Astrocyte (in vitro differentiated cells and primary cell): ENCODE results near the gene DCST2. TPM values are rescaled to one million over a fixed set of nuclear protein-coding genes. Genes with fewer than 3 reads are reported as not detected.
A peak's percentile ranks its signal among the peaks of the same experiment; 100 is the strongest.

ENCODE experiments used
- DNase-seq: peaks from one replicate; pipeline ENCODE4 v3.0.0-alpha.2; 2010; ENCODE audit warnings: low read depth
- FAIRE-seq: peaks from 2 replicates; lab custom pipeline; 2011; peaks lifted over from hg19 to GRCh38; lab: Jason Lieb, UNC
- H2AFZ ChIP-seq: 2 replicates; pipeline ENCODE4 v1.6.0; 2012; ENCODE audit warnings: low read depth, low read length, inconsistent platforms
- H3K27ac ChIP-seq: 2 replicates; pipeline ENCODE4 v1.5.1; 2011; ENCODE audit warnings: low read depth, low read length, inconsistent platforms
- H3K27me3 ChIP-seq: 2 replicates; pipeline ENCODE4 v1.6.0; 2011; ENCODE audit warnings: low read length, inconsistent platforms; ENCODE audit not compliant: insufficient read depth
- H3K36me3 ChIP-seq: 2 replicates; pipeline ENCODE4 v1.5.1; 2011; ENCODE audit warnings: low read length, inconsistent platforms; ENCODE audit not compliant: insufficient read depth
- H3K4me1 ChIP-seq: 2 replicates; pipeline ENCODE4 v1.5.1; 2011; ENCODE audit warnings: low read length, inconsistent platforms; ENCODE audit not compliant: insufficient read depth
- H3K4me2 ChIP-seq: 2 replicates; pipeline ENCODE4 v1.6.0; 2012; ENCODE audit warnings: low read length, inconsistent platforms
- H3K4me3 ChIP-seq: 2 replicates; pipeline ENCODE4 v1.5.1; 2011; ENCODE audit warnings: low read depth, mild to moderate bottlenecking, low read length, inconsistent platforms; ENCODE audit not compliant: insufficient read depth
- H3K79me2 ChIP-seq: 2 replicates; pipeline ENCODE4 v1.6.0; 2012; ENCODE audit warnings: mild to moderate bottlenecking, low read length, inconsistent platforms; ENCODE audit not compliant: insufficient read depth
- H3K9ac ChIP-seq: 2 replicates; pipeline ENCODE4 v1.6.0; 2012; ENCODE audit warnings: mild to moderate bottlenecking, low read length, inconsistent platforms
- H3K9me3 ChIP-seq: 2 replicates; pipeline ENCODE4 v1.5.1; 2012; ENCODE audit warnings: low read depth, mild to moderate bottlenecking, low read length, inconsistent platforms; ENCODE audit not compliant: insufficient read depth
- H4K20me1 ChIP-seq: 2 replicates; pipeline ENCODE4 v1.6.0; 2012; ENCODE audit warnings: low read length, inconsistent platforms; ENCODE audit not compliant: insufficient read depth
- H3K27ac Mint-ChIP-seq: one replicate; pipeline ENCODE4 v1.8.0; 2021; ENCODE audit warnings: mild to moderate bottlenecking, mixed read lengths; ENCODE audit not compliant: unreplicated experiment
- H3K27me3 Mint-ChIP-seq: one replicate; pipeline ENCODE4 v1.8.0; 2021; ENCODE audit warnings: low read depth, mixed read lengths; ENCODE audit not compliant: unreplicated experiment
- H3K36me3 Mint-ChIP-seq: one replicate; pipeline ENCODE4 v1.8.0; 2021; ENCODE audit warnings: low read depth, mixed read lengths; ENCODE audit not compliant: unreplicated experiment
- H3K4me1 Mint-ChIP-seq: one replicate; pipeline ENCODE4 v1.8.0; 2021; ENCODE audit warnings: low read depth, mixed read lengths; ENCODE audit not compliant: unreplicated experiment
- H3K4me3 Mint-ChIP-seq: one replicate; pipeline ENCODE4 v1.8.0; 2021; ENCODE audit warnings: mild to moderate bottlenecking, moderate library complexity, mixed read lengths; ENCODE audit not compliant: unreplicated experiment
- H3K9me3 Mint-ChIP-seq: one replicate; pipeline ENCODE4 v1.8.0; 2021; ENCODE audit warnings: mild to moderate bottlenecking, mixed read lengths; ENCODE audit not compliant: unreplicated experiment
- CTCF ChIP-seq: IDR thresholded peaks from 2 replicates; pipeline ENCODE4 v1.5.1; 2011; ENCODE audit warnings: low read depth, mild to moderate bottlenecking, inconsistent platforms, low read length, moderate library complexity; ENCODE audit not compliant: insufficient read depth
- EZH2 ChIP-seq: IDR thresholded peaks from 2 replicates; pipeline ENCODE4 v1.6.1; 2012; ENCODE audit warnings: mild to moderate bottlenecking, low read length, inconsistent platforms; ENCODE audit not compliant: insufficient read depth
- total RNA-seq: library from RNA; stranded (reverse); gene quantifications from 2 replicates; pipeline ENCODE4 v1.2.1, GENCODE V29; 2021

Gene DCST2
- total RNA-seq, 1 donor from 2014 or later, result 0.34 TPM

GRCh38 chr1:155071701-155072100 lies 38.1 kb upstream of the DCST2 start:
- H3K4me2 ChIP-seq, result peak overlapping the region; percentile 85
- Mint-ChIP-seq H3K4me3 (peak overlapping the region; percentile 84), H3K9me3 (no peaks in the 10 kb centered on the region), H3K36me3 (peaks cover 6% of the 10 kb centered on the region), H3K27ac (peak overlapping the region; percentile 48), H3K27me3 (peaks cover 30% of the 10 kb centered on the region), H3K4me1 (peaks cover 10% of the 10 kb centered on the region)
- H3K36me3 ChIP-seq, result peaks cover 4% of the 10 kb centered on the region
- no peak overlapping the region for H3K4me3 ChIP-seq
- H3K79me2 ChIP-seq, result no peaks in the 10 kb centered on the region
- peaks cover 20% of the 10 kb centered on the region for H3K27me3 ChIP-seq
- FAIRE-seq (no peak), DNase-seq (no peak)
- peak overlapping the region; percentile 16 for H3K9ac ChIP-seq
- no peak overlapping the region for H2AFZ ChIP-seq
- no peaks in the 10 kb centered on the region for H3K9me3 ChIP-seq
- peaks cover 7% of the 10 kb centered on the region for H3K4me1 ChIP-seq
- TF ChIP-seq CTCF (no peak), EZH2 (no peak)
- no peak overlapping the region for H3K27ac ChIP-seq
- H4K20me1 ChIP-seq, result peaks cover 18% of the 10 kb centered on the region

GRCh38 chr1:155070721-155071569 lies 37.4 kb upstream of the DCST2 start:
- H3K36me3 ChIP-seq, result peaks cover 4% of the 10 kb centered on the region
- H3K36me3 Mint-ChIP-seq, result peaks cover 7% of the 10 kb centered on the region
- peaks cover 5% of the 10 kb centered on the region for H3K79me2 ChIP-seq
- H3K4me1 Mint-ChIP-seq, result peaks cover 10% of the 10 kb centered on the region
- H3K4me3 ChIP-seq, result peak overlapping the region; percentile 50
- H3K27ac ChIP-seq, result no peak overlapping the region
- no peaks in the 10 kb centered on the region for H3K9me3 Mint-ChIP-seq
- H3K27me3 ChIP-seq, result peaks cover 20% of the 10 kb centered on the region
- peak overlapping the region; percentile 44 for H3K9ac ChIP-seq
- FAIRE-seq (no peak), DNase-seq (peak; percentile 61)
- peak overlapping the region; percentile 7 for H2AFZ ChIP-seq
- H3K27ac Mint-ChIP-seq, result peak overlapping the region; percentile 48
- H3K27me3 Mint-ChIP-seq, result peaks cover 30% of the 10 kb centered on the region
- H3K4me3 Mint-ChIP-seq, result peak overlapping the region; percentile 84
- peak overlapping the region; percentile 85 for H3K4me2 ChIP-seq
- peaks cover 7% of the 10 kb centered on the region for H3K4me1 ChIP-seq
- H3K9me3 ChIP-seq, result no peaks in the 10 kb centered on the region
- TF ChIP-seq CTCF, result no peak
- TF ChIP-seq EZH2, result no peak
- peaks cover 25% of the 10 kb centered on the region for H4K20me1 ChIP-seq
